GM12873 (cell line): ENCODE measurements around the gene COX8C.

Source experiments
- TF ChIP-seq, protein P1 (sequence below): IDR thresholded peaks from 2 replicates; pipeline ENCODE4 v1.5.1; 2012; ENCODE audit warnings: low read depth, mild to moderate bottlenecking, moderate library complexity, low read length, control low read depth; ENCODE audit not compliant: insufficient read depth; ENCODE audit errors: missing control alignments

Gene COX8C

GRCh38 chr14:93346926-93347721, at the start of gene COX8C:
Gene COX8C, plus strand, starts transcription at chr14:93347182. Its CDS starts 87 bp downstream, at chr14:93347269.
- TF ChIP-seq, protein P1, sequence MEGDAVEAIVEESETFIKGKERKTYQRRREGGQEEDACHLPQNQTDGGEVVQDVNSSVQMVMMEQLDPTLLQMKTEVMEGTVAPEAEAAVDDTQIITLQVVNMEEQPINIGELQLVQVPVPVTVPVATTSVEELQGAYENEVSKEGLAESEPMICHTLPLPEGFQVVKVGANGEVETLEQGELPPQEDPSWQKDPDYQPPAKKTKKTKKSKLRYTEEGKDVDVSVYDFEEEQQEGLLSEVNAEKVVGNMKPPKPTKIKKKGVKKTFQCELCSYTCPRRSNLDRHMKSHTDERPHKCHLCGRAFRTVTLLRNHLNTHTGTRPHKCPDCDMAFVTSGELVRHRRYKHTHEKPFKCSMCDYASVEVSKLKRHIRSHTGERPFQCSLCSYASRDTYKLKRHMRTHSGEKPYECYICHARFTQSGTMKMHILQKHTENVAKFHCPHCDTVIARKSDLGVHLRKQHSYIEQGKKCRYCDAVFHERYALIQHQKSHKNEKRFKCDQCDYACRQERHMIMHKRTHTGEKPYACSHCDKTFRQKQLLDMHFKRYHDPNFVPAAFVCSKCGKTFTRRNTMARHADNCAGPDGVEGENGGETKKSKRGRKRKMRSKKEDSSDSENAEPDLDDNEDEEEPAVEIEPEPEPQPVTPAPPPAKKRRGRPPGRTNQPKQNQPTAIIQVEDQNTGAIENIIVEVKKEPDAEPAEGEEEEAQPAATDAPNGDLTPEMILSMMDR = peak; percentile 29

DNA sequence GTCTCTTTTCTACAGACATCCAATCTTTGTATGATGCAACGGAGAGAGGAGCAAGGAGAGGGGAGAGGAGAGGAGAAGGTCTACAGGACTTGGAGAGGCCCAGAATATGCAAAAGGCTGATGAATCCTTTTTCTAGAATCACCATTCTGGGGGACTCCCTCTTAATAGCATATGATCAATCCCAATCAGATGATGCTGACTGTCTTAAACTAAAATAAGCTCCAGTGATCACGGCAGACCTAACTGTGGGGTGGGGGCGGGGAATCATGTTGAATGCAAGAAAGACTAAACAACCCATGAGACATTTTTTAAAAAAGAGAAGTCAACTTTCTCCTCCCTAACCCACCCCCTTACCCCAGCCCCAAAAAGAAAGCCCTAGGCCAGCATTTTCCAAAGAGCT, 47.6 kb upstream of the COX8C start:
- TF ChIP-seq, protein P1 = no peak

DNA sequence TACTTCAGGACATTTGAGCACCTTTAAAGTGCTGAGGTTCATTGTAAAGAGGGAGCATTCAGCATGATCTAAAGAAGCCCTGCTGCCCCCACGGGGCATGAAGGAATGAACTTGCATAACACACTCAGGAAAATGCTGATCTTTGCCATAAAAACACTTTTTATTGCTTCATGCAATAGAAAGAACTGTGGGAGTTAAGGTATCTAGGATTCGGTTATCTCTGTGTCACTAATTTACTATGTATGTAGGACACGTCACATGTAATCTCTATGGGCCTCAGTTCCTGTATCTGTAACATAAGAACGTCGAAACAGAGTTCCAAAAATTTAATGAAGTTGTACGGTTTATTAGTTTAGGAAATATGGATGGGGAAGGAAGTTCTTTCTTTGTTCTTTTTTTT, 47.1 kb upstream of the COX8C start:
- TF ChIP-seq, protein P1 = no peak

GRCh38 chr14:93301821-93302447, 45.0 kb upstream of the COX8C start:
- TF ChIP-seq, protein P1 = no peak

GRCh38 chr14:93302688-93303581, 44.0 kb upstream of the COX8C start:
- TF ChIP-seq, protein P1 = no peak

- TF ChIP-seq, protein P1 = no peak
Observed at GRCh38 chr14:93303659-93304058, 43.3 kb upstream of the COX8C start.

- TF ChIP-seq, protein P1 = no peak
Observed at GRCh38 chr14:93304771-93305170, 42.2 kb upstream of the COX8C start.
